Right lobe of liver (tissue), 6 donors: Measurements from ENCODE around the gene ATG9B. TPM values are rescaled to one million over a fixed set of nuclear protein-coding genes. Genes with fewer than 3 reads are reported as not detected.
A peak's percentile ranks its signal among the peaks of the same experiment; 100 is the strongest.
"Not testable (repeated sequence)": the region's sequence is repeated elsewhere in the genome, so short reads cannot be mapped to it uniquely, and the experiment has no call there.

Source experiments
- ATAC-seq, 4 donors: fragments of 200-7000 bp; cut with Tn5 transposase; one replicate each; pipeline ENCODE4 v1.9.1; 2020; ENCODE audit warnings: mild to moderate bottlenecking in 4 of 4, moderate library complexity in 4 of 4
- DNase-seq, 3 donors: peaks; one replicate each; pipeline ENCODE4 v3.0.0-alpha.2; 2020
- H3K27ac ChIP-seq, 3 donors: fragments of 200-600 bp; one replicate each; pipeline ENCODE4 v1.8.0; 2022
- H3K27me3 ChIP-seq, 2 donors: fragments of 200-600 bp; one replicate each; pipeline ENCODE4 v1.8.0; 2022
- H3K36me3 ChIP-seq, 4 donors: fragments of 200-600 bp; sonication (generic) in 1 of 4; one replicate each; pipeline versions ENCODE4 v1.5.1 to v1.8.0; 2017 to 2022; ENCODE audit warnings: control low read depth in 1 of 4
- H3K4me1 ChIP-seq, 4 donors: fragments of 200-600 bp; sonication (generic) in 1 of 4; one replicate each; pipeline versions ENCODE4 v1.5.1 to v1.8.0; 2017 to 2022; ENCODE audit warnings: control low read depth in 1 of 4
- H3K4me3 ChIP-seq, 3 donors: fragments of 200-600 bp; one replicate each; pipeline ENCODE4 v1.8.0; 2022
- H3K9me3 ChIP-seq, 4 donors: fragments of 200-600 bp; sonication (generic) in 1 of 4; one replicate each; pipeline versions ENCODE4 v1.5.1 to v1.8.0; 2017 to 2022; ENCODE audit warnings: control low read depth in 1 of 4
- CTCF ChIP-seq, 4 donors: fragments of 200-600 bp in 3 of 4; fragments of 450-650 bp in 1 of 4; IDR thresholded peaks; one replicate each; pipeline versions ENCODE4 v1.5.1 to v1.8.0; 2016 to 2022; ENCODE audit warnings: antibody characterized with exemption in 4 of 4, mild to moderate bottlenecking in 2 of 4
- POLR2A ChIP-seq: fragments of 450-650 bp; IDR thresholded peaks from one replicate; pipeline ENCODE4 v1.6.1; 2017; ENCODE audit warnings: antibody characterized with exemption, mild to moderate bottlenecking
- WGBS: methylation state at CpG from one replicate; pipeline ENCODE4 v1.1.6; 2018; ENCODE audit warnings: low coverage, low lambda C conversion rate; ENCODE audit not compliant: insufficient coverage; ENCODE audit errors: missing lambda C conversion rate; 5-methylcytosine and 5-hydroxymethylcytosine counted together
- intact Hi-C, 2 donors: fragments of 100-400 bp; cut with DNase I; formaldehyde crosslinking; loops; one replicate each; pipeline versions ENCODE4 v1.11.2 to v1.14.1; 2022
- total RNA-seq, 6 experiments: library from RNA; depleted of rRNA in 2 of 6; stranded (reverse); fragments of >200 nt in 2 of 6; fragmentation: NEBNext Ultra II Directional in 3 of 6; extraction: Animal tissue kit (Norgen Biotek cat#: 25700) in 3 of 6; gene quantifications; one replicate each; pipeline versions ENCODE4 v1.1.0 to v1.2.4, GENCODE V29; 2016 to 2023
- donor health status: DM: no; HTN: yes; CAD: no.
- donor health status: DM: no; HTN: no; CAD: no.
- donor health status: DM: no; HTN: no; CAD: no.
- donor health status: DM: no; HTN: yes; CAD: no.
- donor health status: DM: no; HTN: yes; CAD: no.

ATG9B gene
- total RNA-seq, 6 experiments from 2014 or later = 0.40 TPM; not detected in 5

- no peak overlapping the region for H3K4me3 ChIP-seq
- DNase-seq (no peak), ATAC-seq (peak in 1 of 4 donors; percentile 19)
- H3K27ac ChIP-seq = no peak overlapping the region
- peaks cover 0 to 4% of the 10 kb centered on the region in 2 donors for H3K27me3 ChIP-seq
- TF ChIP-seq POLR2A = no peak
- TF ChIP-seq CTCF (IDR thresholded peaks at IDR 0.05) = no peak
- no peaks in the 10 kb centered on the region for H3K9me3 ChIP-seq
- intact Hi-C loops = no loop called here
- no peaks in the 10 kb centered on the region for H3K36me3 ChIP-seq
- H3K4me1 ChIP-seq = peaks cover 0 to 10% (median 0%) of the 10 kb centered on the region in 4 donors
- WGBS = 50% methylated on average over 6 of the region's 6 CpGs
Measured at GRCh38 chr7:151012031-151012692, 12.1 kb downstream of the ATG9B start.

DNA sequence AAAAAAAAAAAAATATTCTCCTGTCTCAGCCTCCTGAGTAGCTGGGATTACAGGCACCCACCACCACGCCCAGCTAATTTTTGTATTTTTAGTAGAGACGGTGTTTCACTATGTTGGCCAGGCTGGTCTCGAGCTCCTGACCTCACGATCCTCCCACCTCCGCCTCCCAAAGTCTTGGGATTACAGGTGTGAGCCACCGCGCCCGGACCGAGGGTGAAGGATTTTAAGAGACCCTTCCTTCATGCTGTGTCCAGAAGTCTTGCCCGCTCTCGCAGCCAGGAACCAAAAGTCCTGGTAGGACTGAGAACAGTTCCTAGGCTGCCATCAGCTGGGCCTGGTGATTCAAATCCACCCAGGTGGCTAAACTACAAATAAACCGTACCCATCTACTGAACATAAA, 12.7 kb downstream of the ATG9B start:
- intact Hi-C loops, H3K27me3 ChIP-seq, ATAC-seq, H3K4me1 ChIP-seq, DNase-seq, H3K9me3 ChIP-seq, H3K4me3 ChIP-seq, H3K27ac ChIP-seq, H3K36me3 ChIP-seq: not testable (repeated sequence)
- 78% methylated on average over 11 of the region's 12 CpGs for WGBS

DNA sequence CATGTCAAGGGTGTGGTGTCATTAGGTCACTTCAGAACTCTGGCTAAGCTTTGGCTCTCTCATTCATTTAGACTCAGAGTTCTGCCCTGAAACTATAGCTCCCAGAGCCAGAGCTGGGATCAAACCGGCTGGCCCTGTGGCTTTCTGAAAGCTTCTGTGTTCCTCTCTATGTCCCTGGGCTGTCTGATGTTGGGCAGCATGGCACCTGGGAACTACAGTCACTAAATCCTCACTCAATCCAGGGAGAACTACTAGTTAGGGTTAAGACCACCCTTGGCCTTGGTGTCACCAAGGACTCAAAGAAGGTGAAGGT, 13.2 kb downstream of the ATG9B start:
- intact Hi-C loops = no loop called here
- ATAC-seq (no peak), DNase-seq (no peak)
- no peak overlapping the region for H3K4me3 ChIP-seq
- peaks cover 0 to 10% (median 0%) of the 10 kb centered on the region in 4 donors for H3K4me1 ChIP-seq
- no CpG with 5 or more reads among the region's 1 CpG for WGBS
- no peak overlapping the region for H3K27ac ChIP-seq
- H3K36me3 ChIP-seq = no peaks in the 10 kb centered on the region
- TF ChIP-seq POLR2A (no peak), CTCF (IDR thresholded peaks at IDR 0.05) (no peak)
- H3K9me3 ChIP-seq = no peaks in the 10 kb centered on the region
- H3K27me3 ChIP-seq = peaks cover 0 to 4% of the 10 kb centered on the region in 2 donors

DNA sequence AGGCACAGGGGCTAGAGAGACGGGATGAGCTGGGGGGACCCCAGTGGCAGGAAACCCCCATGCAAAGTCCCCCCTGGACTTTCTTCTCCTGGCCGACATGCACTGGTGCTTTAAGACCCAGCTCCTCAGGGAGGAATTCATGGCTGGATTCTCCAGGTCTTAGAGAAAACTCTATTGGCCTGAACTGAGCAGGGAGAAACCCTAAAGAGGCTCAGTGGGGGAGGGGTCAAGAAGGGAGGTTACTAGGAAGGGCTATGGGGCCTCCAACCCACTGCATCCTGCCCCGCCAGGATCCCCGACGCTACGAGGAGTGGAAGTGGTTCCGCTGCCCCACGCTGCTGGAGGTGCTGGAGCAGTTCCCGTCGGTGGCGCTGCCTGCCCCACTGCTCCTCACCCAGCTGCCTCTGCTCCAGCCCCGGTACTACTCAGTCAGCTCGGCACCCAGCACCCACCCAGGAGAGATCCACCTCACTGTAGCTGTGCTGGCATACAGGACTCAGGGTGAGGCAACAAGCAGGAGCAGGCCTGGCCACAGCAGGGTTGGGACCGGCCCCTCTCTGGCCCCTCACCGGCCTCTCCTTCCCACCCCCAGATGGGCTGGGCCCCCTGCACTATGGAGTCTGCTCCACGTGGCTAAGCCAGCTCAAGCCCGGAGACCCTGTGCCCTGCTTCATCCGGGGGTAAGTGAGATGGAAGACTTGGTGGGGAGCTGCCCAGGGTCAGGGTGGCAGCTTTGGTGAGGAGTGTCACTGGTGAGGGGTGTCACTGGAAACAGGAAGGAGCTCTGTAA, 13.8 kb downstream of the ATG9B start:
- no peak for TF ChIP-seq CTCF (IDR thresholded peaks at IDR 0.05)
- TF ChIP-seq POLR2A = no peak
- no peaks in the 10 kb centered on the region for H3K36me3 ChIP-seq
- peaks cover 0 to 4% of the 10 kb centered on the region in 2 donors for H3K27me3 ChIP-seq
- no peaks in the 10 kb centered on the region for H3K9me3 ChIP-seq
- peaks cover 0 to 10% (median 0%) of the 10 kb centered on the region in 4 donors for H3K4me1 ChIP-seq
- 20% methylated on average over 6 of the region's 18 CpGs for WGBS
- H3K4me3 ChIP-seq = no peak overlapping the region
- DNase-seq (no peak), ATAC-seq (peak in 2 of 4 donors; percentile 5 to 8)
- intact Hi-C loops = no loop called here
- no peak overlapping the region for H3K27ac ChIP-seq

GRCh38 chr7:151010037-151010306, 14.3 kb downstream of the ATG9B start:
- H3K27me3 ChIP-seq = peaks cover 0 to 4% of the 10 kb centered on the region in 2 donors
- peaks cover 0 to 10% (median 0%) of the 10 kb centered on the region in 4 donors for H3K4me1 ChIP-seq
- no CpG with 5 or more reads among the region's 7 CpGs for WGBS
- H3K4me3 ChIP-seq = no peak overlapping the region
- intact Hi-C loops = no loop called here
- no peaks in the 10 kb centered on the region for H3K9me3 ChIP-seq
- DNase-seq = no peak
- no peak overlapping the region for H3K27ac ChIP-seq
- ATAC-seq = no peak
- TF ChIP-seq CTCF (IDR thresholded peaks at IDR 0.05) (no peak), POLR2A (no peak)
- no peaks in the 10 kb centered on the region for H3K36me3 ChIP-seq
